COR-L47 (cell line): Measurements from ENCODE around the gene FN1.

Source experiments
- DNase-seq: peaks from one replicate; lab custom pipeline; 2025; lab: John Stamatoyannopoulos, UW

The FN1 gene

GRCh38 chr2:215407061-215407460 lies 28.8 kb downstream of the FN1 start:
- no peak for DNase-seq

GRCh38 chr2:215405722-215406581 lies 29.9 kb downstream of the FN1 start:
- no peak for DNase-seq

- no peak for DNase-seq
Measured at GRCh38 chr2:215404348-215405012, 31.4 kb downstream of the FN1 start.

- DNase-seq, result no peak
Measured at GRCh38 chr2:215403441-215404347, 32.2 kb downstream of the FN1 start.

- no peak for DNase-seq
Measured at GRCh38 chr2:215401896-215402379, 33.9 kb downstream of the FN1 start.

GRCh38 chr2:215399067-215399716 lies 36.7 kb downstream of the FN1 start:
- DNase-seq, result no peak

GRCh38 chr2:215397632-215398341 lies 38.1 kb downstream of the FN1 start:
- no peak for DNase-seq

GRCh38 chr2:215396595-215397313 lies 39.1 kb downstream of the FN1 start:
- no peak for DNase-seq

GRCh38 chr2:215395687-215396460 lies 40.0 kb downstream of the FN1 start:
- DNase-seq, result no peak

- no peak for DNase-seq
Measured at GRCh38 chr2:215394102-215394805, 41.6 kb downstream of the FN1 start.

- no peak for DNase-seq
Measured at GRCh38 chr2:215392687-215393270, 43.1 kb downstream of the FN1 start.

GRCh38 chr2:215392164-215392563 lies 43.7 kb downstream of the FN1 start:
- no peak for DNase-seq

- no peak for DNase-seq
Measured at GRCh38 chr2:215391531-215391930, 44.3 kb downstream of the FN1 start.

- no peak for DNase-seq
Measured at GRCh38 chr2:215390550-215390913, 45.3 kb downstream of the FN1 start.

- no peak for DNase-seq
Measured at GRCh38 chr2:215388002-215388728, 47.7 kb downstream of the FN1 start.

- no peak for DNase-seq
Measured at GRCh38 chr2:215386566-215386965, 49.3 kb downstream of the FN1 start.

GRCh38 chr2:215384710-215385109 lies 51.2 kb downstream of the FN1 start:
- no peak for DNase-seq
